CD4-positive, alpha-beta T cell (primary cell): ENCODE measurements around the gene SMARCD1. TPM values are rescaled to one million over a fixed set of nuclear protein-coding genes. Genes with fewer than 3 reads are reported as not detected.

Source experiments
- ATAC-seq: fragments of 200-7000 bp; cut with Tn5 transposase; one replicate; pipeline ENCODE4 v1.10.0; 2022; ENCODE audit warnings: mild to moderate bottlenecking; ENCODE audit not compliant: poor library complexity
- CTCF ChIA-PET: fragments of 350-600 bp; sonication (Branson Sonifier 250); formaldehyde crosslinking; loops from one replicate; lab custom pipeline; 2021; ENCODE audit warnings: antibody characterized with exemption, inconsistent platforms; lab: Charles Lee
- POLR2A ChIA-PET: fragments of 350-600 bp; sonication (Branson Sonifier 250); formaldehyde crosslinking; loops from one replicate; lab custom pipeline; 2021; ENCODE audit warnings: antibody characterized with exemption, inconsistent platforms; lab: Charles Lee
- DNase-seq, 14 experiments: peaks; one replicate each; pipeline ENCODE4 v3.0.0-alpha.2; 2013 to 2020; ENCODE audit warnings: mixed read lengths in 2 of 14
- H3K27ac ChIP-seq, 2 donors: one replicate each; pipeline versions ENCODE4 v1.5.1 to v1.7.0; 2013; ENCODE audit warnings: low read length in 2 of 2, low read depth in 1 of 2, mild to moderate bottlenecking in 1 of 2
- H3K27me3 ChIP-seq, 2 experiments: 1 replicate in 1 of 2; 2 replicates in 1 of 2; pipeline versions ENCODE4 v1.6.1 to v1.7.0; 2013; ENCODE audit warnings: low read length in 2 of 2, control low read depth in 1 of 2, mild to moderate bottlenecking in 1 of 2, moderate library complexity in 1 of 2; ENCODE audit not compliant: insufficient read depth in 2 of 2, control insufficient read depth in 1 of 2
- H3K36me3 ChIP-seq: one replicate; pipeline ENCODE4 v1.6.1; 2013; ENCODE audit warnings: low read length, control low read depth; ENCODE audit not compliant: insufficient read depth
- H3K4me1 ChIP-seq: one replicate; pipeline ENCODE4 v1.6.1; 2013; ENCODE audit warnings: low read length, control low read depth; ENCODE audit not compliant: insufficient read depth
- H3K4me3 ChIP-seq: one replicate; pipeline ENCODE4 v1.5.1; 2013; ENCODE audit warnings: mild to moderate bottlenecking, low read length, moderate library complexity
- H3K9me3 ChIP-seq, 2 experiments: 1 replicate in 1 of 2; 2 replicates in 1 of 2; pipeline versions ENCODE4 v1.6.1 to v1.7.0; 2013; ENCODE audit warnings: low read length in 2 of 2, mild to moderate bottlenecking in 2 of 2, control low read depth in 1 of 2, moderate library complexity in 1 of 2; ENCODE audit not compliant: control insufficient read depth in 1 of 2, insufficient read depth in 1 of 2
- H3K27ac Mint-ChIP-seq: one replicate; pipeline ENCODE4 v1.8.0; 2020; ENCODE audit warnings: mixed read lengths
- H3K27me3 Mint-ChIP-seq: one replicate; pipeline ENCODE4 v1.8.0; 2021; ENCODE audit warnings: mixed read lengths
- H3K36me3 Mint-ChIP-seq: one replicate; pipeline ENCODE4 v1.8.0; 2021; ENCODE audit warnings: low read depth, mixed read lengths
- H3K4me1 Mint-ChIP-seq: one replicate; pipeline ENCODE4 v1.8.0; 2021; ENCODE audit warnings: low read depth, mixed read lengths
- H3K4me3 Mint-ChIP-seq: one replicate; pipeline ENCODE4 v1.8.0; 2020; ENCODE audit warnings: mild to moderate bottlenecking, mixed read lengths
- H3K9me3 Mint-ChIP-seq: one replicate; pipeline ENCODE4 v1.8.0; 2020; ENCODE audit warnings: mixed read lengths
- intact Hi-C, 2 experiments: fragments of 100-400 bp; cut with DNase I in 1 of 2; cut with micrococcal nuclease in 1 of 2; formaldehyde crosslinking; loops; one replicate each; pipeline versions ENCODE4 v1.15.1 to v1.9.0; 2023 to 2025; cut with DNase I, micrococcal nuclease
- total RNA-seq, 174 experiments: library from RNA in 2 of 174; stranded (reverse) in 2 of 174; gene quantifications; one replicate each; pipeline ENCODE4 v1.2.3 and lab custom pipeline; 2021 to 2026
- TF ChIP-seq, protein P1 (sequence below): fragments of 200-600 bp; IDR thresholded peaks from one replicate; pipeline ENCODE4 v1.8.0; 2022; ENCODE audit warnings: antibody characterized with exemption, mild to moderate bottlenecking

Gene SMARCD1
- total RNA-seq, 2 experiments from 2014 or later: 78.9 to 80.0 TPM

DNA sequence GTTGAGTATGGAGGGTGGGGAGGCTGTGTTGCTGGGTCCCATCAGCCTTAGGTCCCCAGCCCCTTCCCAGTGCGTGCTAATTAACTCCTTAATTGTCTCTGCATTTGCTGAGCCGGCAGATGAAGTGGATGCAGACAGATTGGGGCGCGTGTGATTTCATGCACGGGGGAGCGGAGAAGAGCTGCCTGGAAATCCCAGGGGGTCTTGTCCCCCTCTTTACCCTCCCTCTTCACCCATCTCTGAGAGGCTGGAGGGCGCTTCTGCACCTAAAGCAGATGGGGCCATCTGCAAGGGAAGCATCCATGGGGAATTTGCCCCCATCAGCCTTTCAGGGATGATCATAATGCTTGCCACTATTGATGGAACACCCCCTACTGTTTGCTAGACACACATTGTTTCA is 32.2 kb upstream of the SMARCD1 start:
- peaks cover 43 to 60% of the 10 kb centered on the region in 2 experiments for H3K27me3 ChIP-seq
- peaks cover 0 to 3% of the 10 kb centered on the region in 2 experiments for H3K9me3 ChIP-seq
- ATAC-seq: no peak
- intact Hi-C loops: no loop called here
- Mint-ChIP-seq H3K27me3 (peaks cover 75% of the 10 kb centered on the region), H3K4me1 (peaks cover 19% of the 10 kb centered on the region), H3K27ac (no peak overlapping the region), H3K36me3 (no peaks in the 10 kb centered on the region), H3K9me3 (no peaks in the 10 kb centered on the region), H3K4me3 (no peak overlapping the region)
- TF ChIP-seq, protein P1, sequence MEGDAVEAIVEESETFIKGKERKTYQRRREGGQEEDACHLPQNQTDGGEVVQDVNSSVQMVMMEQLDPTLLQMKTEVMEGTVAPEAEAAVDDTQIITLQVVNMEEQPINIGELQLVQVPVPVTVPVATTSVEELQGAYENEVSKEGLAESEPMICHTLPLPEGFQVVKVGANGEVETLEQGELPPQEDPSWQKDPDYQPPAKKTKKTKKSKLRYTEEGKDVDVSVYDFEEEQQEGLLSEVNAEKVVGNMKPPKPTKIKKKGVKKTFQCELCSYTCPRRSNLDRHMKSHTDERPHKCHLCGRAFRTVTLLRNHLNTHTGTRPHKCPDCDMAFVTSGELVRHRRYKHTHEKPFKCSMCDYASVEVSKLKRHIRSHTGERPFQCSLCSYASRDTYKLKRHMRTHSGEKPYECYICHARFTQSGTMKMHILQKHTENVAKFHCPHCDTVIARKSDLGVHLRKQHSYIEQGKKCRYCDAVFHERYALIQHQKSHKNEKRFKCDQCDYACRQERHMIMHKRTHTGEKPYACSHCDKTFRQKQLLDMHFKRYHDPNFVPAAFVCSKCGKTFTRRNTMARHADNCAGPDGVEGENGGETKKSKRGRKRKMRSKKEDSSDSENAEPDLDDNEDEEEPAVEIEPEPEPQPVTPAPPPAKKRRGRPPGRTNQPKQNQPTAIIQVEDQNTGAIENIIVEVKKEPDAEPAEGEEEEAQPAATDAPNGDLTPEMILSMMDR: no peak
- no peaks in the 10 kb centered on the region for H3K36me3 ChIP-seq
- no peak for DNase-seq
- H3K27ac ChIP-seq: no peak overlapping the region
- H3K4me3 ChIP-seq: no peak overlapping the region
- H3K4me1 ChIP-seq: peaks cover 25% of the 10 kb centered on the region
- ChIA-PET POLR2A (no interaction called here), CTCF (interaction anchor here (4.4 kb wide), 1 partner anchor 85 kb away, joined by 36 read pairs; no protein-coding TSS in a partner anchor)

DNA sequence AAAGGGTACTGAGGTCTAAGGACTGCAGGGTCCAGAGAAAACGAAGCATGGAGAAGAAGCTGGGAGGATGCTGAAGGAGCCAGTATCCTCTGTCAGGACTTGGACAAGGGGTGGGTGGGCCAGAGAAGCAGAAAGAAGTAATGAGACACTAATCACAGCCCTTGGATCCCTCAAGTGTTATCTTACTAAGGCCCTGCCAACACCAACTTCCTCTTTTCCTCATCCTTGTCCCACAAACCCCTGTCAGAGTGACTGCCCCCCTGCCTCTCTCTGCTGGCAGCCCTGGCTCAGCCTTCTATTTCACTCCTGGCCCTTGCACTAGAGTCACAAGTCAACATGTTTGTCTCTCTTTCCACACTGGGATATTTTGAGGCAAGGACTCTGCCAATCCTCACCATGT is 31.6 kb upstream of the SMARCD1 start:
- Mint-ChIP-seq H3K27me3 (peaks cover 74% of the 10 kb centered on the region), H3K4me1 (peaks cover 22% of the 10 kb centered on the region), H3K36me3 (no peaks in the 10 kb centered on the region), H3K9me3 (no peaks in the 10 kb centered on the region), H3K4me3 (peak overlapping the region; percentile 30), H3K27ac (no peak overlapping the region)
- ChIA-PET CTCF (interaction anchor here (4.4 kb wide), 1 partner anchor 86 kb away, joined by 36 read pairs; no protein-coding TSS in a partner anchor), POLR2A (no interaction called here)
- DNase-seq: no peak
- Histone ChIP-seq H3K27me3 (peaks cover 47 to 60% of the 10 kb centered on the region in 2 experiments), H3K9me3 (peaks cover 0 to 3% of the 10 kb centered on the region in 2 experiments), H3K4me3 (no peak overlapping the region), H3K27ac (no peak overlapping the region), H3K36me3 (no peaks in the 10 kb centered on the region), H3K4me1 (peaks cover 31% of the 10 kb centered on the region)
- ATAC-seq: no peak
- intact Hi-C loops: no loop called here
- TF ChIP-seq, protein P1: no peak

DNA sequence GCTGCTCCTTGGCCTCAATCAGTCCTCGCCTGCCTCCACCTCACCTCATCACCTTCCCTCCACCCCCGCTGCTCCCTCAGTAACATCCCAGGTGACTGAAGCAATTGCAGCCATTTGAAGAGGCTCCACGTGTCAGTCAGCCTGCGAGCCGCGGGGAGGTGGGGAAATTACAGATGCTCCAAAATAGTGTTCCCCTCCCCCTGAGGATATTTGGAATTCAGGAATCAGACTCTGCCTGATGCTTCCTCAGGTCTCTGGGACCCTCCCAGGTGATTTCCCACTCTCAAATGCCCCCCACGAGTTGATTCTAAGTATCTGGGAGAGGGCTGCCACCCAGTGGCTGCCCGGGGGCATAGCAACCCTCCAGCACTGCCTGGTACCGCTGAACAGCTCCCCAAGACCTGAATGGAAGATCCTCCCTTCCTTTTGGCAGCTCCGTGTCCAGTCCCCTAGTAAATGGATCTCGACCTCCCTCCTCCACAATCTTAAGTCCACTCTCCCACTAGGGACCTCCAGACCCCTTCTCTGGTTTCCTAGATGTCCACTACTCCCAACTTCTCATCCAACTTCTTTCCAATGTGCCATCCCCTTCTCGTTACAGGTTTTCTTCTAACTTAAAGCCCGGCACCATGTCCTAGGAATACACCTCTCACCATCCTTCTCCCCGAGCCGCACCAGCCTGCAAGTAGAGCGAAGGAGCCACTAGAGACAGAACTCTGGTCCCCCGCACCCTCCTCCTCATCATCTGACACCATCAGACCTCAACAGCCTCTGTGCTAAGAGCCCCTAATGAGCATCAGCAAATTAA is 29.1 kb upstream of the SMARCD1 start:
- peaks cover 0 to 3% of the 10 kb centered on the region in 2 experiments for H3K9me3 ChIP-seq
- ATAC-seq: peak; percentile 67
- peak overlapping the region; percentile 3 for H3K4me3 ChIP-seq
- Mint-ChIP-seq H3K4me1 (peaks cover 40% of the 10 kb centered on the region), H3K27ac (no peak overlapping the region), H3K9me3 (no peaks in the 10 kb centered on the region), H3K36me3 (no peaks in the 10 kb centered on the region), H3K4me3 (peak overlapping the region; percentile 93), H3K27me3 (peaks cover 68% of the 10 kb centered on the region)
- H3K4me1 ChIP-seq: peaks cover 40% of the 10 kb centered on the region
- ChIA-PET CTCF (interaction anchor here (0.8 to 4.4 kb wide), 11 partner anchors 10 to 125 kb away, joined by 3 to 36 read pairs (median 4); partner anchors contain the start of gene SMARCD1), POLR2A (interaction anchor here (0.5 to 1.6 kb wide), 5 partner anchors 13 to 315 kb away, joined by 3 to 7 read pairs (median 4); partner anchors contain the start of genes RACGAP1 and TMBIM6)
- intact Hi-C loops: loop anchor here (1.0 to 5.0 kb wide), 5 partner anchors 17 to 189 kb away; no protein-coding TSS in a partner anchor
- TF ChIP-seq, protein P1: peak; percentile 88
- H3K36me3 ChIP-seq: no peaks in the 10 kb centered on the region
- H3K27me3 ChIP-seq: peaks cover 44 to 48% of the 10 kb centered on the region in 2 experiments
- peak; percentile 29 to 77 (median 44) for DNase-seq
- no peak overlapping the region for H3K27ac ChIP-seq
